HG03469 (cell line): ENCODE data around the gene RNF114.
"Not testable (repeated sequence)": the region's sequence is repeated elsewhere in the genome, so short reads cannot be mapped to it uniquely, and the experiment has no call there.

Experiments used
- ATAC-seq: cut with Tn5 transposase; IDR thresholded peaks from one replicate; pipeline ENCODE4 v1.9.1; 2021; ENCODE audit warnings: mild to moderate bottlenecking, moderate library complexity, moderate number of reproducible peaks; ENCODE audit not compliant: unreplicated experiment

The RNF114 gene

GRCh38 chr20:49936153-49937026, at the start of gene RNF114:
RNF114 (plus strand) TSS chr20:49936397; CDS start chr20:49936413, 16 bp downstream.
- no peak for ATAC-seq

- ATAC-seq = no peak
These were observed 49.5 kb upstream of the RNF114 start for GRCh38 chr20:49886571-49887213.

- no peak for ATAC-seq
These were observed 48.7 kb upstream of the RNF114 start for GRCh38 chr20:49887251-49888211.

- ATAC-seq = no peak
These were observed 47.8 kb upstream of the RNF114 start for GRCh38 chr20:49888212-49889000.

GRCh38 chr20:49889001-49889934, 46.9 kb upstream of the RNF114 start:
- ATAC-seq = no peak

- no peak for ATAC-seq
These were observed 46.3 kb upstream of the RNF114 start for GRCh38 chr20:49889935-49890333.

GRCh38 chr20:49890471-49891361, 45.5 kb upstream of the RNF114 start:
- no peak for ATAC-seq

- no peak for ATAC-seq
These were observed 44.6 kb upstream of the RNF114 start for GRCh38 chr20:49891476-49892110.

GRCh38 chr20:49892260-49892659, 43.9 kb upstream of the RNF114 start:
- ATAC-seq = no peak

GRCh38 chr20:49892817-49893216, 43.4 kb upstream of the RNF114 start:
- ATAC-seq = no peak

GRCh38 chr20:49893242-49894072, 42.7 kb upstream of the RNF114 start:
- ATAC-seq = no peak

GRCh38 chr20:49894073-49894470, 42.1 kb upstream of the RNF114 start:
- ATAC-seq = no peak

GRCh38 chr20:49895474-49896093, 40.6 kb upstream of the RNF114 start:
- ATAC-seq = not testable (repeated sequence)

GRCh38 chr20:49896204-49896603, 40.0 kb upstream of the RNF114 start:
- ATAC-seq = no peak

GRCh38 chr20:49899541-49900383, 36.4 kb upstream of the RNF114 start:
- ATAC-seq = no peak
